HUES48 (cell line): ENCODE measurements around the gene SLU7.

Source experiments
- H3K27ac ChIP-seq: one replicate; pipeline ENCODE4 v1.7.0; 2013; ENCODE audit warnings: low read depth, low read length, inconsistent platforms
- H3K27me3 ChIP-seq: 2 replicates; pipeline ENCODE4 v1.6.1; 2013; ENCODE audit warnings: mild to moderate bottlenecking, low read length; ENCODE audit not compliant: control insufficient read depth, insufficient read depth
- H3K36me3 ChIP-seq: 2 replicates; pipeline ENCODE4 v1.6.1; 2013; ENCODE audit warnings: low read length; ENCODE audit not compliant: control insufficient read depth, insufficient read depth
- H3K4me1 ChIP-seq: 2 replicates; pipeline ENCODE4 v1.6.1; 2013; ENCODE audit warnings: mild to moderate bottlenecking, low read length; ENCODE audit not compliant: control insufficient read depth, insufficient read depth
- H3K4me3 ChIP-seq: 2 replicates; pipeline ENCODE4 v1.5.1; 2013; ENCODE audit warnings: mild to moderate bottlenecking, low read depth, low read length
- H3K9ac ChIP-seq: 2 replicates; pipeline ENCODE4 v1.6.1; 2013; ENCODE audit warnings: mild to moderate bottlenecking, low read depth, low read length, moderate library complexity
- H3K9me3 ChIP-seq: 2 replicates; pipeline ENCODE4 v1.6.1; 2013; ENCODE audit warnings: low read length; ENCODE audit not compliant: control insufficient read depth, insufficient read depth

Gene SLU7

DNA sequence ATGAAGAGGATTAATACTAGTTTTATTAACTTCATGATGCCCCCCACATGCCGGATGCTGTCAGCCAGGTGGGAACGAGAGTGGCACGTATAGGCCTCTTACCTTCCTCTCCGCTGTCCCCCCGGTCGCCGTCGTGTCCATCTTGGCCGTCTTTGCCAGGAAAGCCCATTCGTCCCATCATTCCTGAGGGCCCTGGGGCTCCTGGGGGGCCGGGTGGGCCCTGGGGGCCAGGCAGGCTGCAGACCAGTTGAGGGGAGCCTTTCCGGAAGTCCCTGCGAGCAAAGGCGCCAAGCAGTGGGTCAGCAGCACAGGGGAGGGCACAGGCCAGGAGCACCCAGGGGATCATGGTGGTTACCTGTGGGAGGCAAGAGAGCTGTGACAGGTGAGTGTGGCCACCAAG is 64.2 kb downstream of the SLU7 start:
- Histone ChIP-seq H3K27me3 (no peaks in the 10 kb centered on the region), H3K9me3 (no peaks in the 10 kb centered on the region), H3K27ac (no peak overlapping the region), H3K36me3 (no peaks in the 10 kb centered on the region), H3K4me3 (no peak overlapping the region), H3K9ac (no peak overlapping the region), H3K4me1 (peaks cover 1% of the 10 kb centered on the region; the same call in 1 of the 2 replicates)

DNA sequence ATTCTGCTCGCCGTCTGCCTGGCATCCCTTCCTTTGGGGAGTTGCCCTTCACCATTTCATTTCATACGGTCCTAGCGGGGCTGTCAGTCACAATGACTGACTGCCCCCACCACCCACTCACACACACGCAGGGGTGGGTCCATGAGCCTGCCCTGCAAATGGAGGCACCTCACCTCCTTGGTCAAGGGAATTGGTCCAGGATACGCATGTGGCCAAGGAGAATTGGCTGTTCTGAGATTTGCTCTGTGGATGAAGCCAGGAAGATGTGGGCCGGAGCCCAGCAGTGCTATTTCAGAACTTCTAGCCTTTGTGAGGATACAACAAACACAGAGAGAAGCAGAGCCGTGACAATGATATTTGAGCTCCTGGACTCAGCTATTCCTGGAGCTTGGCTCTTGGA is 65.5 kb downstream of the SLU7 start:
- no peaks in the 10 kb centered on the region for H3K36me3 ChIP-seq
- H3K27ac ChIP-seq = no peak overlapping the region
- H3K9me3 ChIP-seq = no peaks in the 10 kb centered on the region
- H3K9ac ChIP-seq = no peak overlapping the region
- H3K27me3 ChIP-seq = no peaks in the 10 kb centered on the region
- H3K4me3 ChIP-seq = no peak overlapping the region
- no peaks in the 10 kb centered on the region for H3K4me1 ChIP-seq

DNA sequence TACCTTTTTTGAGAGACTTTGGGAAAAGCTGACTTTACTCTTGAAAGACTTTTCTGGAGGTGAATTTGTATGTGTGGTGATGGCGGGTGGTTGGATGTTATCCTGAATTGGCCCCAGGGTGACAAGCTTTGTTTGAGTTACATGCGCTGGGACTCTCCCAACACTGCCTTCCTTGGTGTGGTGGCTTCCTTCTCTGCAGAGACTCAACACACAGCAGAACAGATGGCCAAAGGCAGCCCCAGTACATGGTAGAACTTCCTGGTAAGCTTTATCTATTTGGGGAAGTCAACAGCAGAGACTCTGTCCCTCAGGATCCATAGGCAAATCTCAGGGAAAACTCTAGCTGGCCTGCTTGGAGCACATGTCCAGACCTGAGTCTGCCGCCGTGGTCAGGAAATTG is 66.6 kb downstream of the SLU7 start:
- Histone ChIP-seq H3K27me3 (no peaks in the 10 kb centered on the region), H3K9me3 (no peaks in the 10 kb centered on the region), H3K4me1 (no peaks in the 10 kb centered on the region), H3K27ac (no peak overlapping the region), H3K4me3 (no peak overlapping the region), H3K36me3 (no peaks in the 10 kb centered on the region), H3K9ac (no peak overlapping the region)
